Measurements from ENCODE around the gene ERC2.

GRCh38 chr3:55565521-55565920 is 902.7 kb downstream of the ERC2 start:
- TF ChIP-seq EZH2 (IDR thresholded peaks at IDR 0.05; ENCODE audit: low read length, missing control alignments) (no peak), CTCF (conservative IDR thresholded peaks at IDR 0.05 in 1 of 2, IDR thresholded peaks at IDR 0.05 in 1 of 2; ENCODE audit: low read depth in 1 of 2, low read length in 2 of 2) (no peak)

Measured in fibroblast of lung (primary cell).